Brain microvascular endothelial cell (primary cell): ENCODE measurements around the gene SCN4A.

Experiments used
- DNase-seq: peaks from one replicate; pipeline ENCODE4 v3.0.0-alpha.2; 2020
- H3K27ac ChIP-seq: fragments of 250-450 bp; sonication (Bioruptor Pico); 2 replicates; pipeline ENCODE4 v1.5.1; 2020; ENCODE audit warnings: mild to moderate bottlenecking, moderate library complexity
- H3K27me3 ChIP-seq: fragments of 250-450 bp; sonication (Bioruptor Pico); replicated peaks from 2 replicates; pipeline ENCODE4 v1.5.1; 2020; ENCODE audit warnings: mild to moderate bottlenecking
- H3K36me3 ChIP-seq: fragments of 250-450 bp; sonication (Bioruptor Pico); replicated peaks from 2 replicates; pipeline ENCODE4 v1.5.1; 2020; ENCODE audit warnings: mild to moderate bottlenecking
- H3K4me3 ChIP-seq: 2 replicates; pipeline ENCODE4 v1.5.1; 2011; ENCODE audit warnings: low read depth, mild to moderate bottlenecking, control low read depth, low read length, moderate library complexity
- CTCF ChIP-seq: IDR thresholded peaks from 2 replicates; pipeline ENCODE4 v1.5.1; 2011; ENCODE audit warnings: low read depth, mild to moderate bottlenecking, moderate library complexity, low read length, control low read depth, inconsistent platforms; ENCODE audit errors: missing control alignments
- in situ Hi-C: cut with HindIII; loops from 2 replicates; pipeline ENCODE4 v1.10.0; 2017; ENCODE audit warnings: low sequenced_read_pairs, low pct_ligation_motif_present

SCN4A gene

GRCh38 chr17:63942309-63942985 is 30.3 kb downstream of the SCN4A start:
- no peaks in the 10 kb centered on the region for H3K36me3 ChIP-seq
- no peaks in the 10 kb centered on the region for H3K27me3 ChIP-seq
- no peak for TF ChIP-seq CTCF
- no peak overlapping the region for H3K27ac ChIP-seq
- no peak overlapping the region for H3K4me3 ChIP-seq
- in situ Hi-C loops = no loop called here
- no peak for DNase-seq

- no peak overlapping the region for H3K27ac ChIP-seq
- no peak overlapping the region for H3K4me3 ChIP-seq
- no peaks in the 10 kb centered on the region for H3K27me3 ChIP-seq
- TF ChIP-seq CTCF = no peak
- H3K36me3 ChIP-seq = no peaks in the 10 kb centered on the region
- DNase-seq = no peak
- in situ Hi-C loops = no loop called here
Observed at GRCh38 chr17:63941751-63942150, 31.0 kb downstream of the SCN4A start.

GRCh38 chr17:63941162-63941561 is 31.6 kb downstream of the SCN4A start:
- no peak overlapping the region for H3K27ac ChIP-seq
- no peak for TF ChIP-seq CTCF
- no peaks in the 10 kb centered on the region for H3K27me3 ChIP-seq
- H3K4me3 ChIP-seq = no peak overlapping the region
- DNase-seq = no peak
- no peaks in the 10 kb centered on the region for H3K36me3 ChIP-seq
- in situ Hi-C loops = no loop called here

- no peak for DNase-seq
- Histone ChIP-seq H3K4me3 (no peak overlapping the region), H3K36me3 (no peaks in the 10 kb centered on the region), H3K27ac (no peak overlapping the region), H3K27me3 (no peaks in the 10 kb centered on the region)
- no peak for TF ChIP-seq CTCF
- in situ Hi-C loops = no loop called here
Observed at GRCh38 chr17:63940584-63940983, 32.1 kb downstream of the SCN4A start.

- Histone ChIP-seq H3K27ac (no peak overlapping the region), H3K4me3 (no peak overlapping the region), H3K36me3 (no peaks in the 10 kb centered on the region), H3K27me3 (no peaks in the 10 kb centered on the region)
- no peak for DNase-seq
- no peak for TF ChIP-seq CTCF
- in situ Hi-C loops = no loop called here
Observed at GRCh38 chr17:63939884-63940283, 32.8 kb downstream of the SCN4A start.

GRCh38 chr17:63939401-63939800 is 33.3 kb downstream of the SCN4A start:
- no peak overlapping the region for H3K27ac ChIP-seq
- no peaks in the 10 kb centered on the region for H3K36me3 ChIP-seq
- no peak for DNase-seq
- in situ Hi-C loops = no loop called here
- no peak for TF ChIP-seq CTCF
- no peaks in the 10 kb centered on the region for H3K27me3 ChIP-seq
- H3K4me3 ChIP-seq = no peak overlapping the region
